ENCODE data around the gene CHMP3.

The CHMP3 gene

GRCh38 chr2:86507600-86507999, 55.6 kb downstream of the CHMP3 start:
- DNase-seq, result no peak

- DNase-seq, result peak; percentile 56
These were observed 62.7 kb downstream of the CHMP3 start for GRCh38 chr2:86500325-86501083.

GRCh38 chr2:86499326-86499725, 63.9 kb downstream of the CHMP3 start:
- peak; percentile 55 for DNase-seq

- DNase-seq, result peak; percentile 53
These were observed 64.6 kb downstream of the CHMP3 start for GRCh38 chr2:86498468-86499260.

- DNase-seq, result peak; percentile 17
These were observed 66.9 kb downstream of the CHMP3 start for GRCh38 chr2:86496391-86496790.

GRCh38 chr2:86492048-86492453, 71.2 kb downstream of the CHMP3 start:
- DNase-seq, result peak; percentile 86

- no peak for DNase-seq
These were observed 72.2 kb downstream of the CHMP3 start for GRCh38 chr2:86491088-86491487.

- DNase-seq, result no peak
These were observed 73.0 kb downstream of the CHMP3 start for GRCh38 chr2:86490245-86490644.

- no peak for DNase-seq
These were observed 73.7 kb downstream of the CHMP3 start for GRCh38 chr2:86489542-86489941.

- no peak for DNase-seq
These were observed 74.5 kb downstream of the CHMP3 start for GRCh38 chr2:86488561-86489250.

GRCh38 chr2:86487062-86487461, 76.2 kb downstream of the CHMP3 start:
- DNase-seq, result peak; percentile 21

GRCh38 chr2:86485802-86486201, 77.4 kb downstream of the CHMP3 start:
- no peak for DNase-seq

GRCh38 chr2:86485103-86485502, 78.1 kb downstream of the CHMP3 start:
- no peak for DNase-seq

- DNase-seq, result no peak
These were observed 78.9 kb downstream of the CHMP3 start for GRCh38 chr2:86484385-86484784.

- no peak for DNase-seq
These were observed 81.2 kb downstream of the CHMP3 start for GRCh38 chr2:86482034-86482433.

GRCh38 chr2:86480105-86480504, 83.1 kb downstream of the CHMP3 start:
- DNase-seq, result peak; percentile 83

GRCh38 chr2:86477349-86477748, 85.9 kb downstream of the CHMP3 start:
- DNase-seq, result no peak

- DNase-seq, result no peak
These were observed 86.3 kb downstream of the CHMP3 start for GRCh38 chr2:86476918-86477317.

GRCh38 chr2:86476092-86476491, 87.2 kb downstream of the CHMP3 start:
- no peak for DNase-seq

GRCh38 chr2:86471637-86472036, 91.6 kb downstream of the CHMP3 start:
- no peak for DNase-seq

- peak; percentile 43 for DNase-seq
These were observed 92.4 kb downstream of the CHMP3 start for GRCh38 chr2:86470890-86471289.

GRCh38 chr2:86468162-86469033, 94.8 kb downstream of the CHMP3 start:
- DNase-seq, result no peak

GRCh38 chr2:86466306-86466705, 96.9 kb downstream of the CHMP3 start:
- DNase-seq, result no peak

All from DMS53 (cell line).